Activated CD8-positive, alpha-beta T cell treated with anti-CD3 and anti-CD28 coated beads for 36 hours (primary cell): Measurements from ENCODE around the gene EIF4B. TPM values are rescaled to one million over a fixed set of nuclear protein-coding genes. Genes with fewer than 3 reads are reported as not detected.
A peak's percentile ranks its signal among the peaks of the same experiment; 100 is the strongest.

Source experiments
- ATAC-seq: fragments of 200-7000 bp; cut with Tn5 transposase; one replicate; pipeline ENCODE4 v1.10.0; 2021; ENCODE audit warnings: mild to moderate bottlenecking, moderate library complexity
- CTCF ChIA-PET: fragments of 350-600 bp; sonication (Branson Sonifier 250); formaldehyde crosslinking; loops from one replicate; lab custom pipeline; 2021; ENCODE audit warnings: antibody characterized with exemption; lab: Charles Lee
- POLR2A ChIA-PET: fragments of 350-600 bp; sonication (Branson Sonifier 250); formaldehyde crosslinking; loops from one replicate; lab custom pipeline; 2021; ENCODE audit warnings: antibody characterized with exemption; lab: Charles Lee
- DNase-seq: peaks from one replicate; pipeline ENCODE4 v3.0.0-alpha.2; 2020
- H3K27ac Mint-ChIP-seq: one replicate; pipeline ENCODE4 v1.8.0; 2021; ENCODE audit warnings: mild to moderate bottlenecking, mixed read lengths
- H3K27me3 Mint-ChIP-seq: one replicate; pipeline ENCODE4 v1.8.0; 2021; ENCODE audit warnings: mixed read lengths
- H3K36me3 Mint-ChIP-seq: one replicate; pipeline ENCODE4 v1.8.0; 2021; ENCODE audit warnings: low read depth, mixed read lengths
- H3K4me1 Mint-ChIP-seq: one replicate; pipeline ENCODE4 v1.8.0; 2021; ENCODE audit warnings: low read depth, mixed read lengths
- H3K4me3 Mint-ChIP-seq: one replicate; pipeline ENCODE4 v1.8.0; 2021; ENCODE audit warnings: mild to moderate bottlenecking, moderate library complexity, mixed read lengths
- H3K9me3 Mint-ChIP-seq: one replicate; pipeline ENCODE4 v1.8.0; 2021; ENCODE audit warnings: mixed read lengths
- CTCF ChIP-seq: fragments of 200-600 bp; IDR thresholded peaks from one replicate; pipeline ENCODE4 v1.8.0; 2022; ENCODE audit warnings: antibody characterized with exemption, mild to moderate bottlenecking
- intact Hi-C: fragments of 100-400 bp; cut with micrococcal nuclease; formaldehyde crosslinking; loops from one replicate; pipeline ENCODE4 v1.10.0; 2022
- total RNA-seq, 2 experiments: library from RNA; stranded (reverse); gene quantifications; one replicate each; pipeline ENCODE4 v1.2.3, GENCODE V29; 2021

The EIF4B gene
- total RNA-seq, 2 experiments from 2014 or later = 789 to 814 TPM

- intact Hi-C loops = no loop called here
- H3K27ac Mint-ChIP-seq = no peak overlapping the region
- CTCF ChIA-PET = interaction anchor here (1.0 to 2.9 kb wide), 4 partner anchors 12 to 114 kb away, joined by 3 to 25 read pairs (median 13); partner anchors contain the start of gene EIF4B
These were observed 13.3 kb upstream of the EIF4B start for GRCh38 chr12:52992699-52993557.

DNA sequence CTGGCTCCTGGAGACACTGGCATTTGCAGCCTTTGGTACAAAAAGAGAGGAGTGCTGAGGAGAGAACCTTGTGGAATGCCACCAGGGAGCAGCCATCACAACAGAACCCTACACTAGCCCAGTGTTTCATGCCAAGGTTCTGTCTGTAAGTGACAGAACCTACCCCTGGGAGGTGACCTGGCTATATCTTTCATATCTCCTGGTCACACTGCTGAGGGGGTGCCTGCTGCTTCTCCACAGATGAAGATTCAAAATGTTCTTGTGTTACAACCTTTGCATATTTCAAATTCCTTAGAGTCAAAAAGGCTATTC, 12.7 kb upstream of the EIF4B start:
- Mint-ChIP-seq H3K27ac (no peak overlapping the region), H3K4me3 (no peak overlapping the region), H3K27me3 (no peaks in the 10 kb centered on the region), H3K4me1 (no peaks in the 10 kb centered on the region), H3K36me3 (no peaks in the 10 kb centered on the region), H3K9me3 (no peaks in the 10 kb centered on the region)
- ChIA-PET CTCF (interaction anchor here (1.0 to 2.9 kb wide), 4 partner anchors 13 to 114 kb away, joined by 3 to 25 read pairs (median 13); partner anchors contain the start of gene EIF4B), POLR2A (interaction anchor here (1.0 kb wide), 1 partner anchor 18 kb away, joined by 3 read pairs; no protein-coding TSS in a partner anchor)
- no peak for DNase-seq
- intact Hi-C loops = no loop called here
- no peak for TF ChIP-seq CTCF
- no peak for ATAC-seq

More at GRCh38 chr12:52992699-52993557, 13.3 kb upstream of the EIF4B start:
- H3K27me3 Mint-ChIP-seq = no peaks in the 10 kb centered on the region
- H3K4me1 Mint-ChIP-seq = no peaks in the 10 kb centered on the region
- H3K4me3 Mint-ChIP-seq = no peak overlapping the region
- no peaks in the 10 kb centered on the region for H3K36me3 Mint-ChIP-seq
- POLR2A ChIA-PET = interaction anchor here (1.0 kb wide), 1 partner anchor 18 kb away, joined by 3 read pairs; no protein-coding TSS in a partner anchor
- no peaks in the 10 kb centered on the region for H3K9me3 Mint-ChIP-seq
- no peak for DNase-seq
- ATAC-seq = no peak
- no peak for TF ChIP-seq CTCF

- CTCF ChIA-PET = interaction anchor here (2.5 kb wide), 1 partner anchor 119 kb away, joined by 17 read pairs; no protein-coding TSS in a partner anchor
- TF ChIP-seq CTCF = no peak
- DNase-seq = no peak
- Mint-ChIP-seq H3K27me3 (peaks cover 3% of the 10 kb centered on the region), H3K4me3 (no peak overlapping the region), H3K36me3 (peaks cover 25% of the 10 kb centered on the region), H3K9me3 (no peaks in the 10 kb centered on the region), H3K4me1 (peaks cover 12% of the 10 kb centered on the region), H3K27ac (no peak overlapping the region)
- POLR2A ChIA-PET = no interaction called here
- intact Hi-C loops = no loop called here
- no peak for ATAC-seq
These were observed 2.1 kb upstream of the EIF4B start for GRCh38 chr12:53004178-53004577.

DNA sequence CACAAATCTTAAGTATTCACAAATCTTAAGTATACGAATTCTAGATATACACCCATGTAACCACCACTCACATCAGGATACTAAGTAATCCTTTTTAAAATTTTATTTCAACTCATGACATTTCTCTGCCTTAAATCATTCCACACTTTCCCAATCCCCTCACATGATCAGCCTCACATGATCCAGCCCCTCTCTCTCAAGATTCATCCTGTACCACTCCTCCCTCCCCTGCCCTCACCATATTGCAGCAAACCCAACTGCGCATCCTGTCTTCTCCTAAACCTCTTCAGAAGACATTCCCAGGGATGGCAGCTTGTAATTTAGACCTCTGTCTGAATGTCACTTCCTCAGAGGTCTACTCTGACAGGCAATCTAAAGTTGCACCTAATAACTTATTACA, 1.7 kb upstream of the EIF4B start:
- H3K9me3 Mint-ChIP-seq = no peaks in the 10 kb centered on the region
- H3K36me3 Mint-ChIP-seq = peaks cover 29% of the 10 kb centered on the region
- ChIA-PET CTCF (interaction anchor here (1.9 to 2.5 kb wide), 2 partner anchors 24 to 120 kb away, joined by 17 read pairs; no protein-coding TSS in a partner anchor), POLR2A (no interaction called here)
- ATAC-seq = no peak
- H3K4me1 Mint-ChIP-seq = peaks cover 15% of the 10 kb centered on the region
- H3K4me3 Mint-ChIP-seq = peak overlapping the region; percentile 86
- no peak for TF ChIP-seq CTCF
- intact Hi-C loops = no loop called here
- H3K27ac Mint-ChIP-seq = no peak overlapping the region
- H3K27me3 Mint-ChIP-seq = peaks cover 3% of the 10 kb centered on the region
- DNase-seq = no peak
